ENCODE data around the gene KCNAB3. TPM values are rescaled to one million over a fixed set of nuclear protein-coding genes. Genes with fewer than 3 reads are reported as not detected.

The KCNAB3 gene
- total RNA-seq, 4 donors from 2014 or later, result 1.9 to 7.5 (median 2.4) TPM; not detected in 1

DNA sequence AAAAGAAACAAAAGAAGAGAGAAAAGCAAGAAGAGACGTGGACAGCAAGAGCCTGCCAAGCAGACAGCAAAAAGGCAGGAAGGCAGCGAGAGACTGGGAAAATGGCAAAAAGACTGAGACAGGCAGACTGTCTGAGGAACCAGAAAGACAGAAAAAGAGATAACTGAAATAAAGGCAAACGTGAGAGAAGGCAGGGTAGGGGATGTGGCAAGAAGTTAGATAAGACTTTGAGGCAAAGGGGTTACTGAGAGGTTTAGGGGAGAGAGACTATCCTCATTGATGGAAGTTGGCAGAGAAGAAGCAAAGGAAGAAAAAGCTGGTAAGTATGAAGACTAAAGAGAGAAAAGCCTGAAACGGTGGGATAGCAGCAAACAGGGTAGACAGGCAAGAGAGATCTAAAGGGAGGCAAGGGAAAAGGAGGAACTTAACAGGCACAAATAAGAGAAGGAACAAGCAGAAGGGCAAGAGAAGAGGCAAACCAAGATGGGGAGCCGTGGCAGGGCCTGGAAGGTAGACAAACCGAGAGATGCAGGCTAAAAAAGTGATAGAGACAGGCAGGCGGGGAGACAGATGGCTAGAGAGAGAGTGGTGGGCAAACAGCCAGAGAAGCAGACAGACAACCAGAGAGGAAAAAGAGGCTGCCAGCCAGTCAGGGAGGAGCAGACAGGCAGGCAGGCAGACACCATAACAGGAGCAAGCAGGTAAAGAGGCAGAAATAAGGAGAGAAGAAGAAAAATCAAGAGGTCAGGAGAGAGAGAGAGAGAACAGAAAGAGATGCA lies 48.2 kb downstream of the KCNAB3 start:
- Histone ChIP-seq H3K4me1 (peaks cover 37% of the 10 kb centered on the region), H3K27ac (no peak overlapping the region), H3K4me3 (no peak overlapping the region), H3K27me3 (no peaks in the 10 kb centered on the region), H3K9me3 (no peaks in the 10 kb centered on the region), H3K36me3 (peaks cover 19% of the 10 kb centered on the region)
- peak in 1 of 2 donors; percentile 66 for DNase-seq (ENCODE audit: low spot score in 2 of 2)
- 41% methylated on average over 7 of the region's 7 CpGs for WGBS
- TF ChIP-seq POLR2AphosphoS5 (IDR thresholded peaks at IDR 0.05) (no peak), POLR2A (IDR thresholded peaks at IDR 0.05) (no peak), EP300 (IDR thresholded peaks at IDR 0.05) (no peak)
- TF ChIP-seq, protein P1, sequence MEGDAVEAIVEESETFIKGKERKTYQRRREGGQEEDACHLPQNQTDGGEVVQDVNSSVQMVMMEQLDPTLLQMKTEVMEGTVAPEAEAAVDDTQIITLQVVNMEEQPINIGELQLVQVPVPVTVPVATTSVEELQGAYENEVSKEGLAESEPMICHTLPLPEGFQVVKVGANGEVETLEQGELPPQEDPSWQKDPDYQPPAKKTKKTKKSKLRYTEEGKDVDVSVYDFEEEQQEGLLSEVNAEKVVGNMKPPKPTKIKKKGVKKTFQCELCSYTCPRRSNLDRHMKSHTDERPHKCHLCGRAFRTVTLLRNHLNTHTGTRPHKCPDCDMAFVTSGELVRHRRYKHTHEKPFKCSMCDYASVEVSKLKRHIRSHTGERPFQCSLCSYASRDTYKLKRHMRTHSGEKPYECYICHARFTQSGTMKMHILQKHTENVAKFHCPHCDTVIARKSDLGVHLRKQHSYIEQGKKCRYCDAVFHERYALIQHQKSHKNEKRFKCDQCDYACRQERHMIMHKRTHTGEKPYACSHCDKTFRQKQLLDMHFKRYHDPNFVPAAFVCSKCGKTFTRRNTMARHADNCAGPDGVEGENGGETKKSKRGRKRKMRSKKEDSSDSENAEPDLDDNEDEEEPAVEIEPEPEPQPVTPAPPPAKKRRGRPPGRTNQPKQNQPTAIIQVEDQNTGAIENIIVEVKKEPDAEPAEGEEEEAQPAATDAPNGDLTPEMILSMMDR (IDR thresholded peaks at IDR 0.05), result no peak

DNA sequence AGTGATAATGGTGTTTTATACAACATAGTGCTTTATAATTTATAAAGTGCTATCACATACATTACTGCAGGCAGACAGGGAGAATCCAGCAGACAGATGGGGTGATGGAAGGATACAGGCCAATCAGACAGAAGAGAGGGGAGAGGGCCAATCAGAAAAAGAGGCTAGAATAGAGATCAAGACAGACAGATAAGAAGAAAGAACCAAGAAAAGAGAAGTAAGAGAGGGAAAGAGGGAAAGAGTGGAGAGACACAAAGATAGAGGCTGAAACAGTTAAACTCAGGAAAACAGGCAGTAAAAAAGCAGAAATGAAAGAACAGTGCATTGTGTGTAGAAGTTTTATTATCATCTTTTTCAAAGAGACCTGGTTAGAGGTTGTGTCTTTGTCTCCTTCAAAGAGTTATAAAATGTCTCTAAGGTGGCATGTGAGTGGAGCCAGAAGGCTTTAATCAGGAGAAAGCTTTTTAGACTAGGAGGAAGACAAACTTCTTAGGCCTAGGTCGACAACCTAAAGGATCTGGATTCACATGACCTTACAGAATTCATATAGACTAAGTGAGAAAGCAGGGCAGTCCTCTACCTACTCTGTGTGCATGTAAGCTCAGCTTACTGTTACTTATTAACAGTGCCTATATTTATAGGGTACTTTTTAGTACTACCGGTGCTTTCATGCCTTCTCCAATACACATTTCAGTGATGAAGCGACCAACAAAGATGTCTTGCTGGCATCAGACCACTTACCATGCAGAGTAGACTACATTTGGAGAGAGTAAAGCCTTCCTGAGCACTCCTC lies 49.4 kb downstream of the KCNAB3 start:
- no peak overlapping the region for H3K4me3 ChIP-seq
- no peak overlapping the region for H3K27ac ChIP-seq
- no peak for DNase-seq (ENCODE audit: low spot score in 2 of 2)
- H3K4me1 ChIP-seq, result peaks cover 27% of the 10 kb centered on the region
- no peaks in the 10 kb centered on the region for H3K9me3 ChIP-seq
- TF ChIP-seq POLR2A (IDR thresholded peaks at IDR 0.05) (no peak), POLR2AphosphoS5 (IDR thresholded peaks at IDR 0.05) (no peak), EP300 (IDR thresholded peaks at IDR 0.05) (no peak)
- TF ChIP-seq, protein P1 (IDR thresholded peaks at IDR 0.05), result no peak
- 77% methylated on average over 3 of the region's 3 CpGs for WGBS
- H3K27me3 ChIP-seq, result no peaks in the 10 kb centered on the region
- H3K36me3 ChIP-seq, result peaks cover 23% of the 10 kb centered on the region

DNA sequence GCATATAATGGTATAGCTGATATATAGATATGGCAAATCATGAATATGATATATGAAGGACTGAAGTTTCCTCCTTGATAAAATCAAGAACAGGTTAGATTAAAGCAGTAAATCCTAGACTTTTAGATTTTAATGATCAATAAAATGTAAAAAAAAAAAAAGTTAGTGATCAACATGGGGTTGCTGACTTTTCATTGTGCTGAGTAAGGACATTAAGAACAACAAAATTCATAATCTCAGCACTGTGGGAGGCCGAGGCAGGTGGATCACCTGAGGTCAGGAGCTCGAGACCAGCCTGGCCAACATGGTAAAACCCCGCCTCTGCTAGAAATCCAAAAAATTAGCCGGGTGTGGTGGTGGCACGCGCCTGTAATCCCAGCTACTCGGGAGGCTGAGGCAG lies 51.4 kb downstream of the KCNAB3 start:
- Histone ChIP-seq H3K4me3 (no peak overlapping the region), H3K36me3 (peaks cover 24% of the 10 kb centered on the region), H3K27ac (no peak overlapping the region), H3K9me3 (no peaks in the 10 kb centered on the region), H3K27me3 (no peaks in the 10 kb centered on the region), H3K4me1 (peaks cover 17% of the 10 kb centered on the region)
- TF ChIP-seq, protein P1 (IDR thresholded peaks at IDR 0.05), result no peak
- TF ChIP-seq EP300 (IDR thresholded peaks at IDR 0.05), result no peak
- TF ChIP-seq POLR2AphosphoS5 (IDR thresholded peaks at IDR 0.05), result no peak
- no peak for TF ChIP-seq POLR2A (IDR thresholded peaks at IDR 0.05)
- 96% methylated on average over 7 of the region's 7 CpGs for WGBS
- DNase-seq (ENCODE audit: low spot score in 2 of 2), result peak in 1 of 2 donors; percentile 47

DNA sequence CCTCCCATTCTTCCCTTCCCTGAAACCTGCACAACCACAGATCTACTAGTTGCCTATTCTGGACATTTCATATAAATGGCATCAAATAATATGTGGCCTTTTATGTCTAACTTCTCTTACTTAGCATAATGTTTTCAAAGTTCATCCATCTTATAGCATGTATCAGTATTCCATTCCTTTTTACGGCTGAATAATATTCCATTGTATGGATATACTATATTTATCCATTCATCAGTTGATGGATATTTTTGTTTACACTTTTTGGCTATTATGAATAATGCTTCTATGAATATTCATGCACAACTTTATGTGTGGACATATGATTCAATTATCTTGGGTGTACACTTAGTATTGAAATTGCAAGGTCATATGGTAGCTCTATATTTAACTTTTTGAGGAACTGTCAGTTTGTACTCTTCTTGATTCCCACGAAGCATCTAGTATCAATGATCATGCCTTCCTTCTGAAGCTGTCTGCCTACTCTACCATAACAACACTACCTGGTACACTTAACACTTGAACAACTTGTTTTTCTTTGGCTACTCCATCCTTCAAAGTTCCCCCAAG lies 53.8 kb downstream of the KCNAB3 start:
- no peak overlapping the region for H3K27ac ChIP-seq
- TF ChIP-seq EP300 (IDR thresholded peaks at IDR 0.05), result no peak
- TF ChIP-seq POLR2AphosphoS5 (IDR thresholded peaks at IDR 0.05), result no peak
- TF ChIP-seq, protein P1 (IDR thresholded peaks at IDR 0.05), result no peak
- TF ChIP-seq POLR2A (IDR thresholded peaks at IDR 0.05), result no peak
- H3K36me3 ChIP-seq, result peaks cover 22% of the 10 kb centered on the region
- H3K27me3 ChIP-seq, result no peaks in the 10 kb centered on the region
- no peak overlapping the region for H3K4me3 ChIP-seq
- no peaks in the 10 kb centered on the region for H3K9me3 ChIP-seq
- peaks cover 1% of the 10 kb centered on the region for H3K4me1 ChIP-seq
- WGBS, result 83% methylated on average over 2 of the region's 2 CpGs
- no peak for DNase-seq (ENCODE audit: low spot score in 2 of 2)

DNA sequence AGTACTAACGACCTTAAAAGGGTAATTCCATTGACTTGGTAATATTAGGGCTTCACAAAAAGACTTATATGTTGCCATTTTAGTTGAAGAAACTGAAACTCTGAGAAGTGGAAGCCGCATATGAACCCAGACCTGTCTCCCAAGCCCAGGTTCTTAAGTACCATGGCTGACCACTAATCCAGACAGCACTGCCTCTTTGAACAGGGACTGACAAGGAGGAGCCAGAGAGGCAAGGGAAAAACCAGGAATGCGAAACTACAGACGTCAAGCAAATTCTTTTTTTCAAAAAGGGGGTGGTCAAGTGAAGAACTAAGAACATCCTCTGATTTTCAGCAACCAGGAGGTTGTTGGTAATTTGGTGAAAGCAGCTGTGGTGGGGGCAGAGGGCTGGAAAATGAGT lies 56.6 kb downstream of the KCNAB3 start:
- Histone ChIP-seq H3K9me3 (no peaks in the 10 kb centered on the region), H3K4me1 (peaks cover 4% of the 10 kb centered on the region), H3K27me3 (no peaks in the 10 kb centered on the region), H3K4me3 (no peak overlapping the region), H3K27ac (no peak overlapping the region), H3K36me3 (peaks cover 8% of the 10 kb centered on the region)
- no peak for DNase-seq (ENCODE audit: low spot score in 2 of 2)
- TF ChIP-seq EP300 (IDR thresholded peaks at IDR 0.05) (no peak), POLR2A (IDR thresholded peaks at IDR 0.05) (no peak), POLR2AphosphoS5 (IDR thresholded peaks at IDR 0.05) (no peak)
- TF ChIP-seq, protein P1 (IDR thresholded peaks at IDR 0.05), result no peak
- 67% methylated on average over 4 of the region's 4 CpGs for WGBS

Measured in suprapubic skin (tissue), 4 donors.